SJCRH30 (cell line): ENCODE measurements around the gene CXXC1. TPM values are rescaled to one million over a fixed set of nuclear protein-coding genes. Genes with fewer than 3 reads are reported as not detected.
"Not testable (repeated sequence)": the region's sequence is repeated elsewhere in the genome, so short reads cannot be mapped to it uniquely, and the experiment has no call there.

ENCODE experiments used
- DNase-seq, 2 experiments: peaks; one replicate each; pipeline ENCODE4 v3.0.0-alpha.2; 2015 to 2020
- H3K27ac ChIP-seq: fragments of 250-450 bp; sonication (Bioruptor Pico); 2 replicates; pipeline ENCODE4 v1.5.1; 2020; ENCODE audit warnings: mild to moderate bottlenecking, moderate library complexity
- H3K27me3 ChIP-seq: fragments of 250-450 bp; sonication (Bioruptor Pico); 2 replicates; pipeline ENCODE4 v1.5.1; 2020; ENCODE audit warnings: mild to moderate bottlenecking, moderate library complexity
- H3K36me3 ChIP-seq: fragments of 250-450 bp; sonication (Bioruptor Pico); 2 replicates; pipeline ENCODE4 v1.5.1; 2020; ENCODE audit warnings: mild to moderate bottlenecking, moderate library complexity
- H3K4me1 ChIP-seq: fragments of 250-450 bp; sonication (Bioruptor Pico); 2 replicates; pipeline ENCODE4 v1.5.1; 2020; ENCODE audit warnings: mild to moderate bottlenecking, moderate library complexity
- H3K4me3 ChIP-seq: fragments of 250-450 bp; sonication (Bioruptor Pico); 2 replicates; pipeline ENCODE4 v1.5.1; 2020; ENCODE audit warnings: mild to moderate bottlenecking, moderate library complexity
- H3K9me3 ChIP-seq: fragments of 250-450 bp; sonication (Bioruptor Pico); replicated peaks from 2 replicates; pipeline ENCODE4 v1.5.1; 2020; ENCODE audit warnings: mild to moderate bottlenecking, moderate library complexity
- total RNA-seq: library from RNA; depleted of rRNA; stranded (reverse); fragments of >200 nt; shearing (Covaris generic); gene quantifications from 2 replicates; pipeline ENCODE4 v1.2.3, GENCODE V29; 2014

CXXC1 gene
- total RNA-seq, 1 experiment from 2014 or later: 43.2 TPM

DNA sequence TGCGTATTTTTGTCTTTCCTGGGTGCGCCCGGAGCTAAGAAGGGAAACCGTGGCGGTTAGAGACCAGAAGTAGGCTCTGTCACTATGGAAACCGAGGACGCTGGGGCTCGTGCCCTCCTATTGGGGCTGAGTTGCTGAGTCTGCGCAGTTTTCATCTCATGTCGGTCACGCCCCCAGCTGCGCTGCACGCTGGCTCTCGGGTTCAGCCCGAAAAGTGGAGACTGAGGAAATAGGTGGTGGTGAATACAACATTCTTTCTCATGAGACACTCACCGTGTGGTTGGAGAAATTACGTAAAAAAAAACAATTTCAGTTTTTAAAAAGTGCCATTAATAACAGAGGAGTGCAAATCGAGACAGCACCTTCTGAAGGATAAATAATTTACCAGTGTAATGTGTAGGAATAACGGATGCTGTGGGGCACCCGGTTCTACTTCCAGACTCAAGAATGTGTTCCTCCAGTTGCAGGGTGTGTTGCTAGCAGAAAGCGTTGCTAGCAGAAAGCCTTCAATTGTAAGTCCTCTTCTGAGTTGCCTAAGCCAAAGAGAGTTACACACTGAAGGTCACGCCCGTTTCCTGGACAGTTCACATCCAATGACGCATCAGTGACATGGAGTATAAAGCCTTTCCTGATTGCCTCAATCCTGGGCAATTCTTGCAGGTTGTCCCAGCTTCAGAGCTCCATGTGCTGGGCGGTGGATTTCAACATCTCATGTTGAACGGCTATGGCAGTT, 20.4 kb upstream of the CXXC1 start:
- Histone ChIP-seq H3K4me3 (peak overlapping the region; percentile 51), H3K36me3 (no peaks in the 10 kb centered on the region), H3K4me1 (no peaks in the 10 kb centered on the region), H3K27me3 (no peaks in the 10 kb centered on the region), H3K27ac (no peak overlapping the region), H3K9me3 (no peaks in the 10 kb centered on the region)
- peak; percentile 75 to 78 for DNase-seq

DNA sequence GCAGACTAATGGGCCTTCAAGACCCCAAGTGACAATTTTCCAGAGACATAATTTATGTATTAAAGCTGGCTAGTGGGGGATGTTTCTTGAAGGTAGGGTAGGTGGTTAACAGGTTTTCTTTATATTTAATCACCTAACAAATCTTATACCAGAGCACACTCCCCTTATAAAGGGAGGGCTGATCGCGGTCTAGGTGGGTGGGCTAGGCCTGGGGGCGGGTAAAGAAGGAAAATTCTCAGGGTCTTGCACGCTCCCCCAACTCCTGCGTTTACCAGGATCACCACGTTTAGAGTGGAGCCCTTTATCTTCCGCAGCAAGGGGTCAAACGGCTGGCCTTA, 19.9 kb upstream of the CXXC1 start:
- no peaks in the 10 kb centered on the region for H3K4me1 ChIP-seq
- no peak for DNase-seq
- H3K9me3 ChIP-seq: no peaks in the 10 kb centered on the region

DNA sequence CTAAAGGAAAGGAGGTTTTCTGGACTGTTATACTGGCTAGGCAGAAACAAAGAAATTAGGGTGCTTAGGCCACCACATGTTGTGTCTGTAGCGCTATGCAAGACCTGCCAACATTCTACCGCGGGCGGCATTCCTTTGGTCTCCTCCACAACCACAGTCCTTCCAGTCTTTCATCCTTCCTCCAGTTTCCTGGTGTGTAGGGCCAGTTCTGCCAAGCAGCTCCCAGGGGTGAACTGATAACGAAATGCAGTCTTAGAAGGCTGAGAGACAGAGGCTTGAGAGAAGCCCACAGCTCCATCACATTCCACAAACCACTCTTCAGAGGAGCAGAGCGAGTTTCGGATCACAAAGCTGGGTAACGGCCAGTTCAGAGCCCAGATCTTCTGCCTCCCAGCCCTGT, 19.5 kb upstream of the CXXC1 start:
- Histone ChIP-seq H3K27me3 (no peaks in the 10 kb centered on the region), H3K9me3 (no peaks in the 10 kb centered on the region), H3K4me3 (no peak overlapping the region), H3K4me1 (no peaks in the 10 kb centered on the region), H3K27ac (no peak overlapping the region), H3K36me3 (no peaks in the 10 kb centered on the region)
- DNase-seq: no peak

More for the DNA sequence above, 19.9 kb upstream of the CXXC1 start:
- Histone ChIP-seq H3K27ac (no peak overlapping the region), H3K36me3 (no peaks in the 10 kb centered on the region), H3K4me3 (peak overlapping the region; percentile 51), H3K27me3 (no peaks in the 10 kb centered on the region)

DNA sequence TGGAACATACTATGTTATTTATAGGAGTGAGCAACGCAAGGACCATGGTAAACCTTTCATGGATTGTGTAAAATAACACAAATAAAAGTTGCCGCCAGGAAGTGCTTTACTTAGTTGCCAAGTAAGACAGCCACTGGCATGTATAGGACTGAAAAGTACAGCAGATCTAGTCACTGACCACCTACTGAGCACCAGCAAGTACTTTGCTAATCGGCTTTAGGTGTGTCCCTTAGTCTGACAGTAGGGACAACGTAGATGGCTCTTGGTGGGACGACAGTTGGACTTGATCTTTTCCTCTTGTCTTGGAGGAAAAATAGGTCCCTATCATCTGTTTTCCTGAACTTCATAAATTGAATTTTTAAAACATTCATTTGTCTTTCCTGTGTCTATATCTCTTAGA, 13.6 kb upstream of the CXXC1 start:
- no peaks in the 10 kb centered on the region for H3K36me3 ChIP-seq
- no peak for DNase-seq
- H3K27me3 ChIP-seq: no peaks in the 10 kb centered on the region
- no peaks in the 10 kb centered on the region for H3K4me1 ChIP-seq
- no peak overlapping the region for H3K4me3 ChIP-seq
- H3K9me3 ChIP-seq: no peaks in the 10 kb centered on the region
- no peak overlapping the region for H3K27ac ChIP-seq

DNA sequence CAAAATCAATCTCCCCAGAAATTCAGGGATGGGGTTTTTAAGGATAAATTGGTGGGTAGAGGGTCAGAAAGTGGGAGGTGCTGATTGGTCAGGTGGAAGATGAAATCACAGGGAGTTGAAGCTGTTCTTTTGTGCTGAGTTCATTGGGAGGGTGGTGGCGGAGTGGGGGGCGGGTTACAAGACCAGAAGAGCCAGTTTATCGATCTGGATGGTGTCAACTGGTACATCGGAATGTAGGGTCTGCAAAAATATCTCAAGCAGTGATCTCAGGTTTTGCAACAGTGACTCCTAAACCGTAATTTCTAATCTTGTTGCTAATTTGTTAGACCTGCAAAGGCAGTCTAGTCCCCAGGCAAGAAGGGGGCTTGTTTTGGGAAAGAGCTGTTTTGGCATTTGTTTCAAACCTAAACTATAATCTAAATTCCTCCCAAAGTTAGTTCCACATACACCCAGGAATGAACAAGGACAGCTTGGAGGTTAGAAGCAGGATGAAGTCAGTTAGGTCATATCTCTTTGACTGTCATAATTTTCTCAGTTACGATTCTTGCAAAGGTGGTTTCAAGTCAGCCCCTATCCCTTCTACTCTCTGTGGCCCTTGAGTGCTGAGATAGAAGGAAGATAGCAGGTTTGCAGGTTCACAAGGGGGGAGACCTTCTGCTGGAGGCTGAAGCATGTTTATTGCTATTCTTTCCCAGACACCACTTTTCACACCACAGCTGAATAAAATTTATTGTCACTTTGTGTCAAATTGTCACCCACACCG, 12.3 kb upstream of the CXXC1 start:
- H3K9me3 ChIP-seq: no peaks in the 10 kb centered on the region
- H3K36me3 ChIP-seq: no peaks in the 10 kb centered on the region
- H3K4me1 ChIP-seq: no peaks in the 10 kb centered on the region
- no peak overlapping the region for H3K4me3 ChIP-seq
- no peaks in the 10 kb centered on the region for H3K27me3 ChIP-seq
- H3K27ac ChIP-seq: no peak overlapping the region
- no peak for DNase-seq

DNA sequence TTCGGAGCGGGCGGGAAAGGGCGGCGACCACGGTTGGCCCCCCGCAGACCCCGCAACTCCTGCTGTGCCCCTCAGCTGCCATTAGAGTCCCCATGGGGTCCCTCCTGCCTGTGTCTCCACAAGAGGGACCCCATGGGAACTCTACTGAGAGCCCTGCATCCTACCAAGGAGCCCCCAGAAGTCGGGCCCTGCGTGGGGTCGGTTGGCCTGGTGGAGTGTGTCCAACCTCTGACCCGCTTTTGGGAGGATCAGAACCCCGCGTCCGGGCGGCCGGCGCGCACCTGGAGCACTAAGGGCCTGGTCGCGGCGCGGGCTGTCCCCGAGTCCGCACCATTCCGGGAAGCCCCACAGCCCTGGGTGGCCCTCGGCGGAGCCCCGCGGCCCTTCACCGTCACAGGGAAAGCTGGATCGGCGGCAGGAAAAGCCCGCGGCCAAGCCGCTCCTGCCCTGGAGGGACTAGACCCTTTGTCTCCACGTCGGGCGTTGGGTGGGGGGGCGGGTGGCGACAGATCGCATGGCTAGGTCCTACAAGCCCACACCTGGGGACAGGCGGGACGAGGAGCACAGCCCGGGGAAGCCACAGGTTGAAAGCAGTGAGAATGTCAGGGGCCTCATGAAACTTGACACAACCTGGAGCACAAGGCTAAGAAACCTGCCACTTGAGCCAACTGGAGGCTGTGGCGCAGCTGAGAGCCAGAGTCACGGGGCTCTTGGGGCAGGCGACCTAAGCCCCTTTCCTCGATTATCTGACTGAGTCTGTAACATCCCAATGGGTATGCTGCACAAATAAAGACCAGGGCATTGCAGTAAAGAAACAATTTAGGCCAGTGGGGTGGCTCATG, 11.2 kb upstream of the CXXC1 start:
- Histone ChIP-seq H3K4me1 (no peaks in the 10 kb centered on the region), H3K9me3 (no peaks in the 10 kb centered on the region), H3K27me3 (no peaks in the 10 kb centered on the region), H3K36me3 (no peaks in the 10 kb centered on the region), H3K4me3 (no peak overlapping the region), H3K27ac (no peak overlapping the region)
- DNase-seq: no peak

DNA sequence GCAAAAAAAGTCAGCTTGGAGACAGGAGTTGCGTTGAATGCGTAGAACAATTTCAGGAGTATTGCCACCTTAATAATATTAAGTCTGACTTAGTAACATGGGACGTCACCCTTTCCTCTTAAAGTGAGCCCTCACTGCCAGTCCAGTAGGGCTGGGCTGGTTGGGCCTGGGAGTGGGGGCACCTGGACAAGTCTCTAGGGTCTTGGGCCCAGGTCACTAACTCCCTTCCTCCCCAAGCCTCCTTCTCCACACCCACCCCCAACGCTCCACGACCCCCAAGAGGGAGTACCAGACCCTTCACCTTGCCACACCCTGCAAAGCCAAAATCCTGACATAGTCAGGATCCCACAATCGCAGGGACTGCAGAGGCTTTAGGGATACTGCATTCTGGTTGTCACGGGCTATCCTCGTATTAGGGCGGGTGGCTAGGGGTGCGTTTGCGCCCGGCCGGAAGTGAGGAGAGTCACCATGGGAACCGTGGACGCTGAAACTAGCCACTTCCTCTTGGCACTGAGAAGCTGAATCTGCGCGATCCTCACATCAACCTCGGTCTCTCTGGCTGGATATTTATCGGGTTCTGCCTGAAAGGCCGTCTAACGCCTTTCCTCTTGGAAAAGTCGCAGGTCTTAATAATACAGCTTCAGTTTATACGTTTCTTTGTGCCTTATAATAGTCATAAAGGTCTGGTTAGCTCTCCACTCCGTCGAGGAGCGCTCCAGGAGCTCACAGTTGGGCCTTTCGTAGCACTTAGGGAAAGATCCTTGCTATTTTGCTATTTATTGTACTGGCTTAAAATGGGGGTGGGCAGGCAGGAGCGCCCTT, 10.3 kb upstream of the CXXC1 start:
- no peak for DNase-seq
- H3K36me3 ChIP-seq: no peaks in the 10 kb centered on the region
- no peaks in the 10 kb centered on the region for H3K9me3 ChIP-seq
- no peak overlapping the region for H3K27ac ChIP-seq
- H3K4me1 ChIP-seq: no peaks in the 10 kb centered on the region
- no peaks in the 10 kb centered on the region for H3K27me3 ChIP-seq
- H3K4me3 ChIP-seq: no peak overlapping the region

DNA sequence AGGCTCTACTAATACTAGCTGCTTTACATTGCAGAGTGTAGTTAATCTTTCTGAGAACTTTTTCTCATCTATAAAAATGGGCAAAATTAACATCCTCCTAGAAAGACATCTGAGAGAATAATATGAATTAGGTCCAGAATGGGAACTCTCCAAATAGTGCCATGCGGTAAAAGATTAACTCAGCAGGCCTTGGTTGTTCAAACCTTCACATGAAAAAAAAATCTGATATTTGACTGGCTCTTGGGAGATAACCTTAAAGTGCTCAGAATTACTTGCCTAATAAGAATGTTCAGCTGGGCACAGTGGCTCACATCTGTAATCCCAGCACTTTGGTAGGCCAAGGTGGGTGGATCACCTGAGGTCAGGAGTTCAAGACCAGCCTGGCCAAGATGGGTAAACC, 5.5 kb upstream of the CXXC1 start:
- no peaks in the 10 kb centered on the region for H3K36me3 ChIP-seq
- H3K4me1 ChIP-seq: no peaks in the 10 kb centered on the region
- H3K27me3 ChIP-seq: no peaks in the 10 kb centered on the region
- H3K4me3 ChIP-seq: no peak overlapping the region
- no peak overlapping the region for H3K27ac ChIP-seq
- no peaks in the 10 kb centered on the region for H3K9me3 ChIP-seq
- no peak for DNase-seq

DNA sequence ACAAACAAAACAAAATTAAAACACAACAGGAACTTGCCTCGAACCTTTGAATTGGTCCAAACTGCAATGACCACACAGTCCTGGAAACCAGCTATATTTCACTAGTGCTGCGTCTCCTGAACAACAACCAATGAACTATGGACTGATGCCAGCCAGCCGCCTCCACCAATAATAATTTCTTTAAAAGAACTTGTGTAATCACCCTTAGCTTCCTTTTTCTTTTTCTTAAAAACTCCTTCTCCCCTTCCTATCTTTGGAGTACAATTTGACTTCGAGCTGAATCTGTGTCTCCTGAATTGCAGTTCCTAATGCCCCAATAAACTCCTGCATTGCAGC, 1.6 kb upstream of the CXXC1 start:
- peaks cover 3% of the 10 kb centered on the region for H3K36me3 ChIP-seq

DNA sequence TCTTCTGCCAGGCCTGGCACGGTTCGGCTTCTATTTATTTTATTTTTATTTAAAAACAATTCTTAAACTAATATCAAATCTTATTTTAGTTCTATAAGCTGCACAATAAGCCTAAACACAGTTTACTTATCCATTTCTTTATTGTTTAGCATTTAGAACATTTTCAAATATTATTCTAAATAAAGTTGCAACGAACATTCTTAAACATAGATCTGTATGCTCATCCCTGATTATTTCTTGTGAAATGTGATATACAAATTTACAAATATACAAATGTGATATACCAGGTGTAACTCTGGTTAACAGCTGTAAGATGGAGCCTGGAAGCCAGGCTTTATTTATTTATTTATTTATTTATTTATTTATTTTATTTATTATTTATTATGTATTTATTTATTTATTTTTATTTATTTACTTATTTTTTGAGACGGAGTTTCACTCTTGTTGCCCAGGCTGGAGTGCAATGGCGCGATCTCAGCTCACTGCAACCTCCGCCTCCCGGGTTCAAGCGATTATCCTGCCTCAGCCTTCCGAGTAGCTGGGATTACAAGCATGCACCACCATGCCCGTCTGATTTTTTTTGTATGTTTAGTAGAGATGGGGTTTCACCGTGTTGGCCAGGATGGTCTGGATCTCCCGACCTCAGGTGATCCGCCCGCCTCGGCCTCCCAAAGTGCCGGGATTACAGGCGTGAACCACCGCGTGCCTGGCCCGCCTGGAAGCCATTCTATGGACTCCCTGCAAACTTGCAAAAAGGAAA, 1.0 kb upstream of the CXXC1 start:
- not testable (repeated sequence) for H3K36me3 ChIP-seq, H3K4me1 ChIP-seq, DNase-seq, H3K27me3 ChIP-seq, H3K9me3 ChIP-seq
- Histone ChIP-seq H3K27ac (peak overlapping the region; percentile 25; the same call in 1 of the 2 replicates), H3K4me3 (peak overlapping the region; percentile 78)

More for the DNA sequence above, 1.6 kb upstream of the CXXC1 start:
- Histone ChIP-seq H3K9me3 (no peaks in the 10 kb centered on the region), H3K27me3 (no peaks in the 10 kb centered on the region), H3K27ac (no peak overlapping the region), H3K4me3 (no peak overlapping the region), H3K4me1 (no peaks in the 10 kb centered on the region)
- DNase-seq: no peak

DNA sequence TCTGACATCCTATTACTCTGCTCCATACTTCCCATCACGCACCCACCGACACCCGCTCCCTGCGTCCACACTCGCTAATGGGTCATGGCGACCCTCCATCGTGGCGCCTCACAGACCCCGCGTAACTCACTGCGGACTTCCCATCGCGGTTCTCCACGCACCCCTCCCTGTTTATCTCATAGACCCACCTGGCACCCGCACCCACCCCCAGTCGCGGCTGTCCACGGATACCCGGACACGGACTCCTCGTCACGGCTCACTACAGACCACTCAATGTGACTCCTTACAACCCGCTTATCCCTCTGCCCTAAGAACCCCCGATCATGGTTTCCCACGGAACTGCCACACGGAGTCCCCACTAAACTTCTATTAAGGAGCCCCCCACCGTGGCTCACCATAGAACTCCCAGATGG, 458 bp downstream of the CXXC1 start:
- peaks cover 10% of the 10 kb centered on the region for H3K36me3 ChIP-seq
- no peaks in the 10 kb centered on the region for H3K9me3 ChIP-seq
- H3K4me3 ChIP-seq: peak overlapping the region; percentile 78
- peak overlapping the region; percentile 21 for H3K27ac ChIP-seq
- no peak for DNase-seq
- H3K4me1 ChIP-seq: no peaks in the 10 kb centered on the region
- H3K27me3 ChIP-seq: no peaks in the 10 kb centered on the region

DNA sequence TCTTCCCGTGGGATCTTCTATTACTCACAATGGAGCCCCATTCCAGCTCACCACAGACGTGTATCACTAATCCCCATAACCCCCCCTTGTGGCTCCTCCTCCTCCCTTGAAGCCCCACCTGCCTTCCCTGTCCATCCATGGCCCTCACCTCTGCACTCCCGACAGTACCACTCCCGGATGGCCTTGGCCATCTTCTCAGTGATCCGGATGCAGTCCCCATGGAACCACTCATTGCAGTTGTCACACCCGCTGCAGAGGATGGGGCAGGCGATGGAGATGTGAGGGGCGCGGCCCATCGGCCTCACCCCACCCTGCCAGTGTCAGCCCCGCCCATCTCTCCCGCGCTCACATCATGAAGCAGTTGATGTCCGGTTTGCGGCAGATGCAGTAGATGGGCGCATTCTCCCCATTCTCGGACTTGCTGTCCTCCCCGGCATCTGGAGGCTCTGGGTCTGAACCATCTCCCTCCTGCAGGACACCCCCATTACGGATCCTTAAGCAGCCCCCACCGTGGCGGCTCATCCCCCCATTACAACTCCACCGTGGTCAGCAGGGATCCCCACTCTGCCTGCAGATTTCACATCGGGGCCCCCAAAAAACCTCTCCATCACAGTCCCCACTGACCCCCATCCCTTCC, 983 bp downstream of the CXXC1 start:
- no peak overlapping the region; the same call in 1 of the 2 replicates for H3K27ac ChIP-seq
- no peaks in the 10 kb centered on the region for H3K27me3 ChIP-seq
- H3K4me1 ChIP-seq: no peaks in the 10 kb centered on the region
- no peaks in the 10 kb centered on the region for H3K9me3 ChIP-seq
- peaks cover 13% of the 10 kb centered on the region for H3K36me3 ChIP-seq
- no peak for DNase-seq
- peak overlapping the region; percentile 78 for H3K4me3 ChIP-seq

DNA sequence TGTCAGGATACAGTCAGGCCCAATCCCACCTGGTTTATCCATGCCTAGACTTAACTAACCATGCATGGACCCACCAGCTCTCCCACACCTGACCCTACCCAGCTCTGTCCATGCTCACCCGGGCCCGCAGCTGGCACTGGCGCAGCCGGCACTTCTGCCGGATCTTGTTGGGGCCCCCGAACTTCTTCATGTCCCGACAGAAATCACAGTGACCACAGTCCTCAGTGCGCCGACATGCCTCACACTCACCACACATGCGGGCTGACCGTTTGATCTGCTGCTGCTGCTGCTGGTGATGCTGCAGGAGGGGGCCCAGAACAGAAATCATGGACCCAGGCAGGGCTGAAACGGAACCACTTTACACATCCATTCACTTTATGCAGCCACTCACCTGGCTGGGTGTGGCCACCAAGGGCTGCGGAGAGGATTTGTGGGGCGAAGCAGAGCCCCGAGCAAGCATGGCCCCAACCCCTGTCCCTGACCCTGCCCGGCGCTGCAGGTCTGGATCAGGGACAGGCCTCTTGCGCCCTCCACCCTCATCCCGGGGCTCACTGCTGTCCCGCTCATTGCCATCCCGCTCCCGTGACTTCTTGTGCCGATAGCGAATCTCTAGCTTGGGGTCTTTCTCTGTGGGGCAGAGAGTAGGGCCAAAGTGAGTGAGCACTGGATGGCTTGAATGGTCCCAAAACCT, 1.7 kb downstream of the CXXC1 start:
- no peak for DNase-seq
- Histone ChIP-seq H3K36me3 (peaks cover 13% of the 10 kb centered on the region), H3K9me3 (no peaks in the 10 kb centered on the region), H3K4me3 (no peak overlapping the region), H3K27me3 (no peaks in the 10 kb centered on the region), H3K27ac (no peak overlapping the region), H3K4me1 (no peaks in the 10 kb centered on the region)
